SK-N-DZ (cell line): Measurements from ENCODE around the gene SCML1.
"Not testable (repeated sequence)": the region's sequence is repeated elsewhere in the genome, so short reads cannot be mapped to it uniquely, and the experiment has no call there.

Experiments used
- DNase-seq: peaks from one replicate; pipeline ENCODE4 v3.0.0-alpha.2; 2015; ENCODE audit warnings: low spot score

SCML1 gene

GRCh38 chrX:17738737-17739535 lies 1.6 kb downstream of the SCML1 start:
- DNase-seq, result no peak

GRCh38 chrX:17740137-17741122 lies 3.1 kb downstream of the SCML1 start:
- DNase-seq, result no peak

- no peak for DNase-seq
These were observed 3.8 kb downstream of the SCML1 start for GRCh38 chrX:17741123-17741511.

GRCh38 chrX:17743913-17744312 lies 6.6 kb downstream of the SCML1 start:
- no peak for DNase-seq

GRCh38 chrX:17744896-17745523 lies 7.7 kb downstream of the SCML1 start:
- DNase-seq, result no peak

GRCh38 chrX:17747692-17748091 lies 10.4 kb downstream of the SCML1 start:
- no peak for DNase-seq

- DNase-seq, result no peak
These were observed 11.4 kb downstream of the SCML1 start for GRCh38 chrX:17748684-17749083.

- no peak for DNase-seq
These were observed 13.1 kb downstream of the SCML1 start for GRCh38 chrX:17750436-17750835.

- DNase-seq, result no peak
These were observed 21.1 kb downstream of the SCML1 start for GRCh38 chrX:17758382-17758781.

GRCh38 chrX:17759990-17760389 lies 22.7 kb downstream of the SCML1 start:
- no peak for DNase-seq

- DNase-seq, result no peak
These were observed 30.4 kb downstream of the SCML1 start for GRCh38 chrX:17767734-17768133.

GRCh38 chrX:17768997-17769396 lies 31.7 kb downstream of the SCML1 start:
- no peak for DNase-seq

- no peak for DNase-seq
These were observed 32.5 kb downstream of the SCML1 start for GRCh38 chrX:17769701-17770269.

GRCh38 chrX:17773221-17773876 lies 36.1 kb downstream of the SCML1 start:
- DNase-seq, result no peak

- DNase-seq, result no peak
These were observed 36.8 kb downstream of the SCML1 start for GRCh38 chrX:17774053-17774452.

GRCh38 chrX:17778997-17779396 lies 41.7 kb downstream of the SCML1 start:
- DNase-seq, result no peak

- no peak for DNase-seq
These were observed 42.1 kb downstream of the SCML1 start for GRCh38 chrX:17779434-17779833.

- not testable (repeated sequence) for DNase-seq
These were observed 49.5 kb downstream of the SCML1 start for GRCh38 chrX:17786554-17787347.

- DNase-seq, result no peak
These were observed 50.3 kb downstream of the SCML1 start for GRCh38 chrX:17787557-17787956.

GRCh38 chrX:17788439-17788838 lies 51.1 kb downstream of the SCML1 start:
- peak; percentile 33 for DNase-seq
